ENCODE data around the gene PRKAR2A.
"Not testable (repeated sequence)": the region's sequence is repeated elsewhere in the genome, so short reads cannot be mapped to it uniquely, and the experiment has no call there.

- TF ChIP-seq, protein P1, sequence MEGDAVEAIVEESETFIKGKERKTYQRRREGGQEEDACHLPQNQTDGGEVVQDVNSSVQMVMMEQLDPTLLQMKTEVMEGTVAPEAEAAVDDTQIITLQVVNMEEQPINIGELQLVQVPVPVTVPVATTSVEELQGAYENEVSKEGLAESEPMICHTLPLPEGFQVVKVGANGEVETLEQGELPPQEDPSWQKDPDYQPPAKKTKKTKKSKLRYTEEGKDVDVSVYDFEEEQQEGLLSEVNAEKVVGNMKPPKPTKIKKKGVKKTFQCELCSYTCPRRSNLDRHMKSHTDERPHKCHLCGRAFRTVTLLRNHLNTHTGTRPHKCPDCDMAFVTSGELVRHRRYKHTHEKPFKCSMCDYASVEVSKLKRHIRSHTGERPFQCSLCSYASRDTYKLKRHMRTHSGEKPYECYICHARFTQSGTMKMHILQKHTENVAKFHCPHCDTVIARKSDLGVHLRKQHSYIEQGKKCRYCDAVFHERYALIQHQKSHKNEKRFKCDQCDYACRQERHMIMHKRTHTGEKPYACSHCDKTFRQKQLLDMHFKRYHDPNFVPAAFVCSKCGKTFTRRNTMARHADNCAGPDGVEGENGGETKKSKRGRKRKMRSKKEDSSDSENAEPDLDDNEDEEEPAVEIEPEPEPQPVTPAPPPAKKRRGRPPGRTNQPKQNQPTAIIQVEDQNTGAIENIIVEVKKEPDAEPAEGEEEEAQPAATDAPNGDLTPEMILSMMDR (IDR thresholded peaks at IDR 0.05 in 4 of 5, conservative IDR thresholded peaks at IDR 0.05 in 1 of 5), result not testable (repeated sequence)
- not testable (repeated sequence) for TF ChIP-seq POLR2A (IDR thresholded peaks at IDR 0.05)
Observed at GRCh38 chr3:48793484-48793883, 54.2 kb downstream of the PRKAR2A start.

Measured in gastrocnemius medialis (tissue), 4 donors.